Neuronal stem cell (in vitro differentiated cells): ENCODE results near the gene CA5A.

Source experiments
- DNase-seq: peaks from one replicate; pipeline ENCODE4 v3.0.0-alpha.2; 2013; ENCODE audit warnings: low spot score
- H2AFZ ChIP-seq: one replicate; pipeline ENCODE4 v1.6.1; 2013; ENCODE audit warnings: mild to moderate bottlenecking, low read length, inconsistent platforms
- H2AK5ac ChIP-seq: 2 replicates; pipeline ENCODE4 v1.6.1; 2013; ENCODE audit warnings: low read depth, mild to moderate bottlenecking, inconsistent platforms, low read length, moderate library complexity, mixed read lengths
- H2BK120ac ChIP-seq: 2 replicates; pipeline ENCODE4 v1.6.1; 2013; ENCODE audit warnings: low read depth, mild to moderate bottlenecking, inconsistent platforms, low read length, moderate library complexity, mixed read lengths
- H2BK12ac ChIP-seq: one replicate; pipeline ENCODE4 v1.6.1; 2013; ENCODE audit warnings: low read length, inconsistent platforms
- H2BK15ac ChIP-seq: 2 replicates; pipeline ENCODE4 v1.6.1; 2013; ENCODE audit warnings: mild to moderate bottlenecking, low read length, inconsistent platforms, mixed read lengths
- H2BK5ac ChIP-seq: one replicate; pipeline ENCODE4 v1.6.1; 2013; ENCODE audit warnings: inconsistent platforms, mild to moderate bottlenecking, low read length, moderate library complexity
- H3K14ac ChIP-seq: one replicate; pipeline ENCODE4 v1.6.1; 2013; ENCODE audit warnings: low read length, inconsistent platforms
- H3K18ac ChIP-seq: 2 replicates; pipeline ENCODE4 v1.6.1; 2013; ENCODE audit warnings: low read length, inconsistent platforms
- H3K23ac ChIP-seq: 2 replicates; pipeline ENCODE4 v1.6.1; 2013; ENCODE audit warnings: low read depth, mild to moderate bottlenecking, mixed read lengths, low read length, inconsistent platforms; ENCODE audit not compliant: poor library complexity
- H3K27ac ChIP-seq: replicated peaks from 3 replicates; pipeline ENCODE4 v1.5.1; 2013; ENCODE audit warnings: low read length, inconsistent platforms
- H3K27me3 ChIP-seq, 3 experiments: 2 replicates each; pipeline ENCODE4 v1.6.1; 2013; ENCODE audit warnings: low read length in 3 of 3, mild to moderate bottlenecking in 2 of 3, inconsistent platforms in 1 of 3, low read depth in 1 of 3, mixed read lengths in 1 of 3, moderate library complexity in 1 of 3; ENCODE audit not compliant: control insufficient read depth in 3 of 3, insufficient read depth in 3 of 3
- H3K36me3 ChIP-seq, 2 donors: replicated peaks in 1 of 2; 2 replicates each; pipeline ENCODE4 v1.6.1; 2013; ENCODE audit warnings: low read length in 2 of 2; ENCODE audit not compliant: control insufficient read depth in 2 of 2, insufficient read depth in 2 of 2
- H3K4ac ChIP-seq: 2 replicates; pipeline ENCODE4 v1.6.1; 2013; ENCODE audit warnings: inconsistent platforms, mild to moderate bottlenecking, low read length, moderate library complexity
- H3K4me1 ChIP-seq, 2 donors: 1 replicate in 1 of 2; 2 replicates in 1 of 2; pipeline ENCODE4 v1.6.1; 2013; ENCODE audit warnings: low read length in 2 of 2, low read depth in 1 of 2; ENCODE audit not compliant: control insufficient read depth in 2 of 2, insufficient read depth in 1 of 2
- H3K4me2 ChIP-seq: one replicate; pipeline ENCODE4 v1.6.1; 2013; ENCODE audit warnings: mild to moderate bottlenecking, low read length, inconsistent platforms; ENCODE audit not compliant: insufficient read depth, poor library complexity, severe bottlenecking
- H3K4me3 ChIP-seq, 2 donors: 2 replicates each; pipeline ENCODE4 v1.5.1; 2013; ENCODE audit warnings: low read length in 2 of 2, mild to moderate bottlenecking in 2 of 2, inconsistent platforms in 1 of 2, moderate library complexity in 1 of 2
- H3K79me1 ChIP-seq: one replicate; pipeline ENCODE4 v1.6.1; 2013; ENCODE audit warnings: low read depth, mild to moderate bottlenecking, inconsistent platforms, low read length, moderate library complexity
- H3K9ac ChIP-seq: one replicate; pipeline ENCODE4 v1.6.1; 2013; ENCODE audit warnings: mild to moderate bottlenecking, low read depth, low read length, inconsistent platforms; ENCODE audit not compliant: poor library complexity
- H3K9me3 ChIP-seq, 2 donors: replicated peaks in 1 of 2; 2 replicates each; pipeline versions ENCODE3 to v1.6.1; 2013; ENCODE audit warnings: low read length in 2 of 2, mild to moderate bottlenecking in 2 of 2, inconsistent platforms in 1 of 2, low read depth in 1 of 2, mixed read lengths in 1 of 2, moderate library complexity in 1 of 2; ENCODE audit not compliant: control insufficient read depth in 2 of 2, insufficient read depth in 1 of 2
- H4K8ac ChIP-seq: one replicate; pipeline ENCODE4 v1.6.1; 2013; ENCODE audit warnings: low read depth, mild to moderate bottlenecking, inconsistent platforms, low read length, moderate library complexity
- H4K91ac ChIP-seq: one replicate; pipeline ENCODE4 v1.6.1; 2013; ENCODE audit warnings: low read length, low read depth, mild to moderate bottlenecking, inconsistent platforms; ENCODE audit not compliant: poor library complexity
- WGBS, 2 donors: extraction: QIAGEN DNeasy Blood & Tissue Kit; methylation state at CpG; one replicate each; pipeline ENCODE4 v1.1.7; 2013; ENCODE audit warnings: missing lambda C conversion rate in 2 of 2, mixed read lengths in 1 of 2; ENCODE audit not compliant: insufficient read length in 2 of 2, insufficient replicate concordance in 1 of 2; ENCODE audit errors: extremely low coverage in 2 of 2; 5-methylcytosine and 5-hydroxymethylcytosine counted together

The CA5A gene

GRCh38 chr16:87945351-87946042, 9.2 kb upstream of the CA5A start:
- H3K36me3 ChIP-seq, result no peaks in the 10 kb centered on the region
- DNase-seq, result peak; percentile 46

GRCh38 chr16:87942680-87943079, 6.4 kb upstream of the CA5A start:
- Histone ChIP-seq H2AK5ac (no peak overlapping the region), H3K14ac (no peak overlapping the region), H3K4me2 (no peak overlapping the region), H2AFZ (no peak overlapping the region), H3K36me3 (no peaks in the 10 kb centered on the region), H2BK120ac (no peak overlapping the region), H3K79me1 (no peaks in the 10 kb centered on the region), H2BK15ac (no peak overlapping the region), H4K91ac (no peak overlapping the region), H3K23ac (no peak overlapping the region), H4K8ac (no peak overlapping the region), H3K4me1 (peaks cover 3 to 9% of the 10 kb centered on the region in 2 donors), H3K27me3 (no peaks in the 10 kb centered on the region), H3K9me3 (no peaks in the 10 kb centered on the region), H3K18ac (no peak overlapping the region), H3K4ac (no peak overlapping the region), H3K9ac (no peak overlapping the region), H3K4me3 (no peak overlapping the region), H3K27ac (no peak overlapping the region), H2BK12ac (no peak overlapping the region), H2BK5ac (no peak overlapping the region)
- DNase-seq, result no peak
- WGBS, 2 donors, result no CpG with 5 or more reads among the region's 5 CpGs

More at GRCh38 chr16:87945351-87946042, 9.2 kb upstream of the CA5A start:
- H3K23ac ChIP-seq, result no peak overlapping the region
- H4K91ac ChIP-seq, result no peak overlapping the region
- no peak overlapping the region for H2BK15ac ChIP-seq
- H3K14ac ChIP-seq, result no peak overlapping the region
- H3K4ac ChIP-seq, result no peak overlapping the region
- H3K4me2 ChIP-seq, result peak overlapping the region; percentile 44
- no CpG with 5 or more reads among the region's 22 CpGs for WGBS, 2 donors
- peak overlapping the region; percentile 9 for H3K18ac ChIP-seq
- no peak overlapping the region for H4K8ac ChIP-seq
- H3K9me3 ChIP-seq, result no peaks in the 10 kb centered on the region
- H2AK5ac ChIP-seq, result no peak overlapping the region
- H2BK120ac ChIP-seq, result no peak overlapping the region
- H3K27me3 ChIP-seq, result no peaks in the 10 kb centered on the region
- H2BK5ac ChIP-seq, result no peak overlapping the region
- H3K79me1 ChIP-seq, result no peaks in the 10 kb centered on the region
- no peak overlapping the region for H3K9ac ChIP-seq
- no peak overlapping the region for H3K4me3 ChIP-seq
- peaks cover 3 to 9% of the 10 kb centered on the region in 2 donors for H3K4me1 ChIP-seq
- H2BK12ac ChIP-seq, result no peak overlapping the region
- peak overlapping the region; percentile 81 for H2AFZ ChIP-seq
- H3K27ac ChIP-seq, result no peak overlapping the region

GRCh38 chr16:87939562-87940423, 3.5 kb upstream of the CA5A start:
- Histone ChIP-seq H2BK120ac (no peak overlapping the region), H3K4me1 (no peaks in the 10 kb centered on the region), H4K8ac (no peak overlapping the region), H2AK5ac (no peak overlapping the region), H2BK5ac (no peak overlapping the region), H3K4ac (no peak overlapping the region), H3K36me3 (no peaks in the 10 kb centered on the region), H3K9ac (no peak overlapping the region), H3K4me2 (no peak overlapping the region), H3K14ac (no peak overlapping the region), H3K27me3 (no peaks in the 10 kb centered on the region), H3K4me3 (no peak overlapping the region), H3K23ac (no peak overlapping the region), H2BK12ac (no peak overlapping the region), H3K9me3 (no peaks in the 10 kb centered on the region), H2BK15ac (no peak overlapping the region), H3K79me1 (no peaks in the 10 kb centered on the region), H4K91ac (no peak overlapping the region), H2AFZ (no peak overlapping the region), H3K27ac (no peak overlapping the region), H3K18ac (no peak overlapping the region)
- 100% methylated on average over 1 of the region's 13 CpGs; no CpG with 5 or more reads in 1 of the 2 donors for WGBS, 2 donors
- no peak for DNase-seq

- Histone ChIP-seq H3K79me1 (no peaks in the 10 kb centered on the region), H2AK5ac (no peak overlapping the region), H3K14ac (no peak overlapping the region), H4K91ac (no peak overlapping the region), H3K27ac (no peak overlapping the region), H3K4me1 (no peaks in the 10 kb centered on the region), H2BK120ac (no peak overlapping the region), H3K4ac (no peak overlapping the region), H2BK15ac (no peak overlapping the region), H3K4me3 (no peak overlapping the region), H2AFZ (no peak overlapping the region), H3K9me3 (no peaks in the 10 kb centered on the region), H2BK12ac (no peak overlapping the region), H3K18ac (no peak overlapping the region), H3K36me3 (no peaks in the 10 kb centered on the region), H2BK5ac (no peak overlapping the region), H3K4me2 (no peak overlapping the region), H3K9ac (no peak overlapping the region), H3K23ac (no peak overlapping the region), H4K8ac (no peak overlapping the region), H3K27me3 (no peaks in the 10 kb centered on the region)
- DNase-seq, result no peak
- WGBS, 2 donors, result no CpG with 5 or more reads among the region's 4 CpGs
Observed at GRCh38 chr16:87938412-87938949, 2.2 kb upstream of the CA5A start.
